Smooth muscle cell (in vitro differentiated cells): ENCODE measurements around the gene SEC14L6. TPM values are rescaled to one million over a fixed set of nuclear protein-coding genes. Genes with fewer than 3 reads are reported as not detected.
"Not testable (repeated sequence)": the region's sequence is repeated elsewhere in the genome, so short reads cannot be mapped to it uniquely, and the experiment has no call there.

Experiments used
- DNase-seq: peaks from one replicate; lab custom pipeline; 2025; ENCODE audit not compliant: unreplicated experiment; lab: John Stamatoyannopoulos, UW
- H2AFZ ChIP-seq: fragments of 200-600 bp; sonication (generic); 2 replicates; pipeline ENCODE4 v1.6.0; 2016; ENCODE audit warnings: antibody characterized with exemption, low read depth, mild to moderate bottlenecking
- H3F3A ChIP-seq: fragments of 200-600 bp; sonication (generic); 2 replicates; pipeline ENCODE4 v1.6.0; 2017; ENCODE audit warnings: antibody characterized with exemption, low read depth
- H3K27ac ChIP-seq: fragments of 200-600 bp; sonication (generic); 2 replicates; pipeline ENCODE4 v1.5.1; 2016; ENCODE audit warnings: low read depth, mild to moderate bottlenecking
- H3K27me3 ChIP-seq: fragments of 200-600 bp; sonication (generic); 2 replicates; pipeline ENCODE4 v1.6.1; 2016; ENCODE audit warnings: low read depth, mild to moderate bottlenecking
- H3K36me3 ChIP-seq: fragments of 200-600 bp; sonication (generic); 2 replicates; pipeline ENCODE4 v1.5.1; 2016; ENCODE audit warnings: low read depth
- H3K4me1 ChIP-seq: fragments of 200-600 bp; sonication (generic); 2 replicates; pipeline ENCODE4 v1.5.1; 2016; ENCODE audit warnings: low read depth
- H3K4me2 ChIP-seq: fragments of 200-600 bp; sonication (generic); 2 replicates; pipeline ENCODE4 v1.6.0; 2016; ENCODE audit warnings: mild to moderate bottlenecking
- H3K4me3 ChIP-seq: fragments of 200-600 bp; sonication (generic); 2 replicates; pipeline ENCODE4 v1.5.1; 2016; ENCODE audit warnings: mild to moderate bottlenecking
- H3K79me2 ChIP-seq: fragments of 200-600 bp; sonication (generic); 2 replicates; pipeline ENCODE4 v1.6.0; 2016; ENCODE audit warnings: low read depth, mild to moderate bottlenecking
- H3K9ac ChIP-seq: fragments of 200-600 bp; sonication (generic); 2 replicates; pipeline ENCODE4 v1.6.0; 2016; ENCODE audit warnings: low read depth
- H3K9me3 ChIP-seq: fragments of 200-600 bp; sonication (generic); replicated peaks from 2 replicates; pipeline ENCODE4 v1.5.1; 2016; ENCODE audit warnings: low read depth
- H4K20me1 ChIP-seq: fragments of 200-600 bp; sonication (generic); 2 replicates; pipeline ENCODE4 v1.6.0; 2016; ENCODE audit warnings: low read depth
- CTCF ChIP-seq: fragments of 200-600 bp; sonication (generic); IDR thresholded peaks from 2 replicates; pipeline ENCODE4 v1.5.1; 2017; ENCODE audit warnings: borderline replicate concordance, mild to moderate bottlenecking, antibody characterized with exemption; ENCODE audit not compliant: insufficient read depth, poor library complexity, severe bottlenecking
- WGBS: methylation state at CpG from one replicate; pipeline ENCODE4 v1.1.7; 2016; ENCODE audit warnings: low lambda C conversion rate; 5-methylcytosine and 5-hydroxymethylcytosine counted together
- polyA plus RNA-seq: library from polyadenylated mRNA; unstranded; fragments of >200 nt; fragmentation: Nextera tagmentation; extraction: Ambion mirVana; gene quantifications from 2 replicates; pipeline ENCODE4 v1.2.1, GENCODE V29; 2016
- total RNA-seq: library from RNA; depleted of rRNA; stranded (reverse); fragments of >200 nt; gene quantifications from 2 replicates; pipeline ENCODE4 v1.2.3, GENCODE V29; 2014

SEC14L6 gene
- total and polyA plus RNA-seq, 2 experiments from 2014 or later = 0.09 TPM; not detected in 1

DNA sequence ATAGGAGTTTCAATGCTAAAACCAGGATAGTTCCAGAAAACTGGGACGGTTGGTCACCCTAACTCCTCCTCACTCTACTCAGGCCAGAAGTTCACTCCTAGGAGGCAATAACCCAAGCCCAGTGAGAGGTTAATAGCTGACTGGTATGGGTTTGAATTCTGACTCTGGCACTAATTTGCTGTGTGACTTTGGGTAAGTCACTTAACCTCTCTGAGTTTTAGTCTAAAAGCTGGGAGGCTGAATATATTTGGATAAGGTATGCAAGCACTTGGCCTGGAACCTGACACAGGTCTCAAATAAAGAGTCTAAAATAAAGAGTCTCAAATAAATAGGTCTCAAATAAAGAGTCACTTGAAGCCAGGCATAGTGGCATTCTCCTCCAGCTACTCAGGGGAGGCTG lies 6.2 kb upstream of the SEC14L6 start:
- 29% methylated on average over 1 of the region's 1 CpG for WGBS
- no peak for TF ChIP-seq CTCF
- H3K4me1 ChIP-seq = no peaks in the 10 kb centered on the region

DNA sequence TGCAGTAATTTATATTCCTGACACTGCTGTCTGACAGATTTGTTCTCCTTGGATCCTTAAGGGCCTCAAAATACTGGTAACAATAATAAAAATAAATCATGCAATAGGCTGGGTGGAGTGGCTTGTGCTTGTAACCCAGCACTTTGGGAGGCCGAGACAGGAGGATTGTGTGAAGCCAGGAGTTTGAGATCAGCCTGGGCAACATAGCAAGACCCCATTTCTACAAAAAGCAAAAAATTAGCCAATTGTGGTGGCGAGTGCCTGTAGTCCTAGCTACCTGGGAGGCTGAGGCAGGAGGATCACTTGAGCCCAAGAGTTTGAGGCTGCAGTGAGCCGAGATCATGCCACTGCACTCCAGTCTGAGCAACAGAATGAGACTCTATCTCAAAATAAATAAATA lies 5.3 kb upstream of the SEC14L6 start:
- not testable (repeated sequence) for H3K27ac ChIP-seq, H3K9me3 ChIP-seq, H3K9ac ChIP-seq, H4K20me1 ChIP-seq, DNase-seq, H3K79me2 ChIP-seq, H3K4me3 ChIP-seq, H3F3A ChIP-seq, H3K36me3 ChIP-seq, H3K4me2 ChIP-seq, H3K27me3 ChIP-seq, H2AFZ ChIP-seq, H3K4me1 ChIP-seq
- 85% methylated on average over 3 of the region's 3 CpGs for WGBS

More for the DNA sequence above, 6.2 kb upstream of the SEC14L6 start:
- H3K4me3 ChIP-seq = no peak overlapping the region
- DNase-seq = no peak
- no peaks in the 10 kb centered on the region for H3K27me3 ChIP-seq
- H3K4me2 ChIP-seq = no peak overlapping the region
- no peaks in the 10 kb centered on the region for H3K36me3 ChIP-seq
- no peak overlapping the region for H2AFZ ChIP-seq
- H3K9ac ChIP-seq = no peak overlapping the region
- H3K9me3 ChIP-seq = no peaks in the 10 kb centered on the region
- no peak overlapping the region for H3K27ac ChIP-seq
- H4K20me1 ChIP-seq = no peaks in the 10 kb centered on the region
- no peaks in the 10 kb centered on the region for H3K79me2 ChIP-seq
- no peaks in the 10 kb centered on the region for H3F3A ChIP-seq

GRCh38 chr22:30547188-30547587 lies 647 bp upstream of the SEC14L6 start:
- no peak overlapping the region for H3K27ac ChIP-seq
- peaks cover 20% of the 10 kb centered on the region for H3K27me3 ChIP-seq
- H3K9me3 ChIP-seq = no peaks in the 10 kb centered on the region
- H3K9ac ChIP-seq = no peak overlapping the region
- H3K4me3 ChIP-seq = no peak overlapping the region
- H4K20me1 ChIP-seq = no peaks in the 10 kb centered on the region
- no peaks in the 10 kb centered on the region for H3K36me3 ChIP-seq
- 90% methylated on average over 4 of the region's 4 CpGs for WGBS
- TF ChIP-seq CTCF = no peak
- no peaks in the 10 kb centered on the region for H3K79me2 ChIP-seq
- no peak overlapping the region for H3K4me2 ChIP-seq
- H2AFZ ChIP-seq = no peak overlapping the region
- DNase-seq = no peak
- no peaks in the 10 kb centered on the region for H3K4me1 ChIP-seq
- no peaks in the 10 kb centered on the region for H3F3A ChIP-seq

GRCh38 chr22:30542811-30543188 lies 3.7 kb downstream of the SEC14L6 start:
- 88% methylated on average over 12 of the region's 12 CpGs for WGBS
- peak overlapping the region; percentile 89 for H3K4me2 ChIP-seq
- no peak overlapping the region for H3K27ac ChIP-seq
- no peaks in the 10 kb centered on the region for H3K36me3 ChIP-seq
- no peaks in the 10 kb centered on the region for H4K20me1 ChIP-seq
- no peak overlapping the region for H2AFZ ChIP-seq
- no peak for TF ChIP-seq CTCF
- H3F3A ChIP-seq = no peaks in the 10 kb centered on the region
- H3K9me3 ChIP-seq = no peaks in the 10 kb centered on the region
- H3K27me3 ChIP-seq = peaks cover 31% of the 10 kb centered on the region
- peak overlapping the region; percentile 47 for H3K4me3 ChIP-seq
- no peaks in the 10 kb centered on the region for H3K79me2 ChIP-seq
- peaks cover 5% of the 10 kb centered on the region for H3K4me1 ChIP-seq
- H3K9ac ChIP-seq = no peak overlapping the region
- DNase-seq = no peak
